22Rv1 (cell line): Measurements from ENCODE around the gene TPBG.

Source experiments
- H3K27ac ChIP-seq: fragments of 450-650 bp; 2 replicates; pipeline ENCODE4 v1.5.1; 2017
- CTCF ChIP-seq: fragments of 450-650 bp; IDR thresholded peaks from 2 replicates; pipeline ENCODE4 v1.5.1; 2017; ENCODE audit warnings: mild to moderate bottlenecking
- ZFX ChIP-seq: fragments of 450-650 bp; IDR thresholded peaks from 2 replicates; pipeline ENCODE4 v1.6.1; 2017; ENCODE audit warnings: antibody characterized with exemption, borderline replicate concordance

Gene TPBG

GRCh38 chr6:82363428-82364086 lies at the start of gene TPBG:
TSS of gene TPBG (plus strand) at chr6:82363817. CDS start at chr6:82364962, 1,145 bp downstream.
- peak within 1 kb of the TSS; percentile 90 for H3K27ac ChIP-seq
- TF ChIP-seq CTCF (peak; percentile 56), ZFX (no peak)

- no peak overlapping the region for H3K27ac ChIP-seq
- TF ChIP-seq CTCF (no peak), ZFX (no peak)
These were observed 41.2 kb upstream of the TPBG start for GRCh38 chr6:82322386-82322785.

DNA sequence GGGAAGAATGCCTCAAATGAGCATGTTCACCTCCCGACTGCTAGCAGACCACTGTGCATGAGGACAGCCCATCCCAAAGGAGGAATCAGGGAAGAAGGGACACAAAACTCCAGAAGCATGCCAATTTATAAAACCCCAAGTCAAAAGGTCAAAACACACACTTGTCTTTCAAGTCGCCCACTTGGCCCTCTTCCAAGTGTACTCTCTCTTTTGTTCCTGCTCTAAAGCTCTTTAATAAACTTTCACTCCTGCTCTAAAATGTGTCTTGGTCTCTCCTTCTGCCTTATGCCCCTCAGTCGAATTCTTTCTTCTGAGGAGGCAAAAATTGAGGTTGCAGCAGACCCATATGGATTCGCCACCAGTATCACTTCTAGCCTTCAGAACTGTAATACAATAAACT lies 33.9 kb upstream of the TPBG start:
- H3K27ac ChIP-seq: no peak overlapping the region
- no peak for TF ChIP-seq CTCF
- no peak for TF ChIP-seq ZFX

GRCh38 chr6:82330171-82330804 lies 33.3 kb upstream of the TPBG start:
- no peak for TF ChIP-seq ZFX
- TF ChIP-seq CTCF: no peak
- no peak overlapping the region for H3K27ac ChIP-seq

DNA sequence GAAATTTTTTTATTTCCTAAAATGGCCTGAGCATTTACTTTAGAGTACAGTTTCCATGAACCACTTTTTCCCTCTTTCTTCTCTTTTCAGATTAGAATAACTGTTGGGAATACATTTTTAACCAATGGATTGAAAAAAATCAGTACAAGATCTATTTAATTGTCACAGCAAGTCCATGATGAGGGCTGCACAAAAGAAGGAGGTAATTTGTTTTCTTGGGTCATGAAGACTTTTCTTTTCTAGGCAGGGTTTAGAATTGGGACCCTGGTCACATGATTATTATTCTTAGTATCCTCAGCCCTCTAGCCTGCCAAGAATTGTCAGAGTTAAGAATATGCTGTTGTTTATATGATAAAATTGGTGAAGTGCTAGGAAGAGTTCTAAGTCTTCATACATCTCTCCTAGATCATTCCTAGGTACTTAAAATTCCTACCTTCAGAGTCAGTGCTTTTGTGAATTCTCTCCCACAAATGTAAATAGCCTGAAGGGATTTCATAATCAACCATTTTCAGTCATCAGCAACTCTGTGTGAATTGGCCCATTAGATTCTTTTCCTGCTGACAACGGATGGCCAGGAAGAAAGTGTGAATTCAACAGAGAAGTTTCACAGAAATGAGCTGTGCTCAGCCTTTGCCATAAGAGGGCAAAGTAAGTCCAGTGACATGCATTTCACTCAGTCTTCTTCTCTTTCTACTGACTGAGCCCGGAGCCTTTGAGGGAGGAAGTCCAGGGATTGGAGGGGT lies 32.4 kb upstream of the TPBG start:
- H3K27ac ChIP-seq: no peak overlapping the region
- no peak for TF ChIP-seq CTCF

GRCh38 chr6:82333781-82334180 lies 29.8 kb upstream of the TPBG start:
- TF ChIP-seq CTCF: no peak
- no peak for TF ChIP-seq ZFX
- H3K27ac ChIP-seq: no peak overlapping the region

DNA sequence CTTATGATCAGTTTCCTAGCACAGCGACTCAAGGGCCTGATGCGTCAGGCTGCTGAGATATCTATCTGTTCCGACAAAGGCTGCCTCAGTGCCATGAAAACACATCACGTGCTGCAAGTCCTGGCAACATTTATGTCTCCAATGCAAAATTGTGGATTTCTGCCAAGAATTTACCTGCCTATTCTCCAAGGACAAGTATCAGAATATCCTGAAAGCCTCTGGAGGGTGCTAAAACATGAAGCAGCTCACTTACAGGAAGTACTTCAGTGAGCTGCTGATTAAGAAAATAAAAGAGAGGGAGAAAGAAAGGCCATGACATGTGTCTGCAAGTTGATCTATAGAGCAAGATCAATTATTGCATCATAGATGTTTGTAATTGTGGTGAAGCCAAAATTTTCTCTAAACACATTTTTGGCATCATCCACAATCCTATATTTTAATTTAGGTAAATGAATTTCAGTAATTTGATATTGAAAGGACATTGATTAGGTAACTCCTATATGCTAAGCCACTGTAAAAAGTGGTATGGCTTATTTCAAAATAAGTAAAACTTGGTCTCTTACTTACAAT lies 25.8 kb upstream of the TPBG start:
- H3K27ac ChIP-seq: no peak overlapping the region
- TF ChIP-seq ZFX (no peak), CTCF (no peak)
